HG02970 (cell line): Measurements from ENCODE around the gene CDHR4.

Experiments
- ATAC-seq: cut with Tn5 transposase; IDR thresholded peaks from one replicate; pipeline ENCODE4 v1.9.1; 2021; ENCODE audit warnings: mild to moderate bottlenecking, moderate library complexity, moderate number of reproducible peaks; ENCODE audit not compliant: unreplicated experiment, low FRiP score

CDHR4 gene

GRCh38 chr3:49747792-49748480, 51.7 kb downstream of the CDHR4 start:
- ATAC-seq = no peak

- ATAC-seq = no peak
Observed at GRCh38 chr3:49745986-49746385, 53.7 kb downstream of the CDHR4 start.
